SU-DHL-6 (cell line): ENCODE data around the gene AJUBA.
"Not testable (repeated sequence)": the region's sequence is repeated elsewhere in the genome, so short reads cannot be mapped to it uniquely, and the experiment has no call there.

Experiments used
- H2AFZ ChIP-seq: fragments of 200-600 bp; sonication (generic); 2 replicates; pipeline ENCODE4 v1.6.1; 2014; ENCODE audit warnings: low read depth, mild to moderate bottlenecking, moderate library complexity, mixed read lengths, antibody characterized with exemption, low read length; ENCODE audit not compliant: severe bottlenecking
- H3F3A ChIP-seq: fragments of 200-600 bp; shearing (Covaris generic); 2 replicates; pipeline ENCODE4 v1.6.0; 2016; ENCODE audit warnings: antibody characterized with exemption, mild to moderate bottlenecking; ENCODE audit not compliant: insufficient read depth
- H3K27ac ChIP-seq: fragments of 200-600 bp; sonication (generic); 2 replicates; pipeline ENCODE4 v1.5.1; 2016; ENCODE audit warnings: low read depth, mild to moderate bottlenecking, low read length, moderate library complexity, mixed read lengths
- H3K27me3 ChIP-seq: fragments of 200-600 bp; sonication (generic), shearing (Covaris generic); 2 replicates; pipeline ENCODE4 v1.6.0; 2014; ENCODE audit warnings: mild to moderate bottlenecking, low read length
- H3K36me3 ChIP-seq: fragments of 200-600 bp; sonication (generic); 2 replicates; pipeline ENCODE4 v1.6.1; 2014; ENCODE audit warnings: mild to moderate bottlenecking, low read length, mixed read lengths
- H3K4me2 ChIP-seq: fragments of 300-600, 200-600 bp; shearing (Covaris generic), sonication (generic); 2 replicates; pipeline ENCODE4 v1.6.0; 2014; ENCODE audit warnings: low read length, low read depth, mild to moderate bottlenecking; ENCODE audit not compliant: poor library complexity, severe bottlenecking
- H3K4me3 ChIP-seq: fragments of 200-600 bp; sonication (generic); 2 replicates; pipeline ENCODE4 v1.5.1; 2014; ENCODE audit warnings: antibody characterized with exemption, low read length, mild to moderate bottlenecking, mixed read lengths; ENCODE audit not compliant: insufficient read depth, poor library complexity, severe bottlenecking
- H3K79me2 ChIP-seq: fragments of 200-600 bp; sonication (generic); 2 replicates; pipeline ENCODE4 v1.6.1; 2014; ENCODE audit warnings: mild to moderate bottlenecking, low read length, moderate library complexity; ENCODE audit not compliant: insufficient read depth
- H3K9ac ChIP-seq: fragments of 200-600 bp; sonication (generic); 2 replicates; pipeline ENCODE4 v1.7.0; 2014; ENCODE audit warnings: mild to moderate bottlenecking, low read length
- H3K9me2 ChIP-seq: fragments of 200-600 bp; sonication (generic); replicated peaks from 2 replicates; pipeline ENCODE4 v1.6.1; 2014; ENCODE audit warnings: low read length; ENCODE audit not compliant: insufficient read depth
- H3K9me3 ChIP-seq: fragments of 200-600 bp; sonication (generic); 2 replicates; pipeline ENCODE4 v1.6.1; 2014; ENCODE audit warnings: low read length, mixed read lengths; ENCODE audit not compliant: insufficient read depth
- H4K20me1 ChIP-seq: fragments of 200-600 bp; sonication (generic); 2 replicates; pipeline ENCODE4 v1.6.1; 2014; ENCODE audit warnings: low read depth, mild to moderate bottlenecking, antibody characterized with exemption, low read length, moderate library complexity, mixed read lengths
- CTCF ChIP-seq: fragments of 200-600 bp; sonication (generic); IDR thresholded peaks from one replicate; pipeline ENCODE4 v1.5.1; 2017; ENCODE audit warnings: antibody characterized with exemption, mild to moderate bottlenecking, low read length, moderate library complexity; ENCODE audit not compliant: insufficient read depth, poor library complexity, severe bottlenecking
- EZH2phosphoT487 ChIP-seq: fragments of 200-600 bp; sonication (generic), shearing (Covaris generic); conservative IDR thresholded peaks from 2 replicates; pipeline ENCODE4 v1.6.1; 2018; ENCODE audit warnings: mild to moderate bottlenecking, antibody characterized with exemption, low read length, moderate library complexity, mixed read lengths

Gene AJUBA

GRCh38 chr14:22966783-22967269 is 15.5 kb downstream of the AJUBA start:
- Histone ChIP-seq H3K4me2 (no peak overlapping the region), H3K36me3 (no peaks in the 10 kb centered on the region), H3K9ac (no peak overlapping the region), H2AFZ (no peak overlapping the region), H3K9me3 (no peaks in the 10 kb centered on the region), H3K27me3 (no peaks in the 10 kb centered on the region), H3K9me2 (no peaks in the 10 kb centered on the region), H4K20me1 (no peaks in the 10 kb centered on the region), H3K79me2 (no peaks in the 10 kb centered on the region), H3K4me3 (no peak overlapping the region), H3K27ac (no peak overlapping the region), H3F3A (no peaks in the 10 kb centered on the region)
- TF ChIP-seq CTCF, result no peak
- TF ChIP-seq EZH2phosphoT487, result no peak

GRCh38 chr14:22965916-22966782 is 16.2 kb downstream of the AJUBA start:
- not testable (repeated sequence) for H3K4me2 ChIP-seq, H3K9me3 ChIP-seq, H4K20me1 ChIP-seq, H3F3A ChIP-seq, H3K9ac ChIP-seq, H3K36me3 ChIP-seq, H3K79me2 ChIP-seq, H3K4me3 ChIP-seq, H2AFZ ChIP-seq, H3K27ac ChIP-seq, H3K27me3 ChIP-seq, H3K9me2 ChIP-seq

GRCh38 chr14:22962061-22962676 is 20.2 kb downstream of the AJUBA start:
- no peaks in the 10 kb centered on the region for H3K36me3 ChIP-seq
- H3K9ac ChIP-seq, result no peak overlapping the region
- H4K20me1 ChIP-seq, result no peaks in the 10 kb centered on the region
- TF ChIP-seq EZH2phosphoT487 (no peak), CTCF (no peak)
- no peak overlapping the region for H3K4me2 ChIP-seq
- no peaks in the 10 kb centered on the region for H3K9me2 ChIP-seq
- H3K27me3 ChIP-seq, result no peaks in the 10 kb centered on the region
- H3F3A ChIP-seq, result 0 out of 2 replicates have a peak, but pooled peaks cover 4% of the 10 kb centered on the region
- H3K4me3 ChIP-seq, result no peak overlapping the region
- H3K27ac ChIP-seq, result no peak overlapping the region
- H3K79me2 ChIP-seq, result no peaks in the 10 kb centered on the region
- no peak overlapping the region for H2AFZ ChIP-seq
- no peaks in the 10 kb centered on the region for H3K9me3 ChIP-seq
